ENCODE measurements around the gene MRAP. TPM values are rescaled to one million over a fixed set of nuclear protein-coding genes. Genes with fewer than 3 reads are reported as not detected.

The MRAP gene
- polyA plus RNA-seq, 1 donor from 2014 or later: not detected

GRCh38 chr21:32332463-32332951 is 33.9 kb downstream of the MRAP start:
- Histone ChIP-seq H3K9me2 (ENCODE audit: insufficient read depth, low read length) (no peaks in the 10 kb centered on the region), H4K20me1 (ENCODE audit: insufficient read depth) (no peaks in the 10 kb centered on the region), H3F3A (ENCODE audit: insufficient read depth, low read length, poor library complexity, severe bottlenecking) (no peaks in the 10 kb centered on the region), H3K27me3 (ENCODE audit: insufficient read depth, low read depth, low read length) (no peaks in the 10 kb centered on the region), H3K9me3 (ENCODE audit: low read length) (no peaks in the 10 kb centered on the region), H3K4me3 (ENCODE audit: low read length) (no peak overlapping the region), H3K4me2 (ENCODE audit: low read length) (no peak overlapping the region), H2AFZ (ENCODE audit: low read depth, low read length) (no peak overlapping the region), H3K36me3 (ENCODE audit: insufficient read depth, low read length) (peaks cover 12% of the 10 kb centered on the region), H3K9ac (ENCODE audit: low read length) (no peak overlapping the region), H3K79me2 (replicated peaks; ENCODE audit: insufficient read depth, low read length) (no peaks in the 10 kb centered on the region), H3K27ac (ENCODE audit: low read length) (no peak overlapping the region)
- TF ChIP-seq RAD21 (conservative IDR thresholded peaks at IDR 0.05) (no peak), MXI1 (conservative IDR thresholded peaks at IDR 0.05; ENCODE audit: poor library complexity, severe bottlenecking) (no peak), EZH2 (IDR thresholded peaks at IDR 0.05; ENCODE audit: borderline replicate concordance, insufficient read depth, low read length, poor library complexity, severe bottlenecking) (no peak), SMC3 (conservative IDR thresholded peaks at IDR 0.05; ENCODE audit: poor library complexity) (no peak), POLR2AphosphoS5 (IDR thresholded peaks at IDR 0.05) (no peak), EP300 (conservative IDR thresholded peaks at IDR 0.05; ENCODE audit: poor library complexity, severe bottlenecking) (no peak), TAF1 (IDR thresholded peaks at IDR 0.05; ENCODE audit: low read depth) (no peak)
- TF ChIP-seq, protein P1, sequence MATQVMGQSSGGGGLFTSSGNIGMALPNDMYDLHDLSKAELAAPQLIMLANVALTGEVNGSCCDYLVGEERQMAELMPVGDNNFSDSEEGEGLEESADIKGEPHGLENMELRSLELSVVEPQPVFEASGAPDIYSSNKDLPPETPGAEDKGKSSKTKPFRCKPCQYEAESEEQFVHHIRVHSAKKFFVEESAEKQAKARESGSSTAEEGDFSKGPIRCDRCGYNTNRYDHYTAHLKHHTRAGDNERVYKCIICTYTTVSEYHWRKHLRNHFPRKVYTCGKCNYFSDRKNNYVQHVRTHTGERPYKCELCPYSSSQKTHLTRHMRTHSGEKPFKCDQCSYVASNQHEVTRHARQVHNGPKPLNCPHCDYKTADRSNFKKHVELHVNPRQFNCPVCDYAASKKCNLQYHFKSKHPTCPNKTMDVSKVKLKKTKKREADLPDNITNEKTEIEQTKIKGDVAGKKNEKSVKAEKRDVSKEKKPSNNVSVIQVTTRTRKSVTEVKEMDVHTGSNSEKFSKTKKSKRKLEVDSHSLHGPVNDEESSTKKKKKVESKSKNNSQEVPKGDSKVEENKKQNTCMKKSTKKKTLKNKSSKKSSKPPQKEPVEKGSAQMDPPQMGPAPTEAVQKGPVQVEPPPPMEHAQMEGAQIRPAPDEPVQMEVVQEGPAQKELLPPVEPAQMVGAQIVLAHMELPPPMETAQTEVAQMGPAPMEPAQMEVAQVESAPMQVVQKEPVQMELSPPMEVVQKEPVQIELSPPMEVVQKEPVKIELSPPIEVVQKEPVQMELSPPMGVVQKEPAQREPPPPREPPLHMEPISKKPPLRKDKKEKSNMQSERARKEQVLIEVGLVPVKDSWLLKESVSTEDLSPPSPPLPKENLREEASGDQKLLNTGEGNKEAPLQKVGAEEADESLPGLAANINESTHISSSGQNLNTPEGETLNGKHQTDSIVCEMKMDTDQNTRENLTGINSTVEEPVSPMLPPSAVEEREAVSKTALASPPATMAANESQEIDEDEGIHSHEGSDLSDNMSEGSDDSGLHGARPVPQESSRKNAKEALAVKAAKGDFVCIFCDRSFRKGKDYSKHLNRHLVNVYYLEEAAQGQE (IDR thresholded peaks at IDR 0.05; ENCODE audit: borderline replicate concordance): no peak
- TF ChIP-seq, protein P2, sequence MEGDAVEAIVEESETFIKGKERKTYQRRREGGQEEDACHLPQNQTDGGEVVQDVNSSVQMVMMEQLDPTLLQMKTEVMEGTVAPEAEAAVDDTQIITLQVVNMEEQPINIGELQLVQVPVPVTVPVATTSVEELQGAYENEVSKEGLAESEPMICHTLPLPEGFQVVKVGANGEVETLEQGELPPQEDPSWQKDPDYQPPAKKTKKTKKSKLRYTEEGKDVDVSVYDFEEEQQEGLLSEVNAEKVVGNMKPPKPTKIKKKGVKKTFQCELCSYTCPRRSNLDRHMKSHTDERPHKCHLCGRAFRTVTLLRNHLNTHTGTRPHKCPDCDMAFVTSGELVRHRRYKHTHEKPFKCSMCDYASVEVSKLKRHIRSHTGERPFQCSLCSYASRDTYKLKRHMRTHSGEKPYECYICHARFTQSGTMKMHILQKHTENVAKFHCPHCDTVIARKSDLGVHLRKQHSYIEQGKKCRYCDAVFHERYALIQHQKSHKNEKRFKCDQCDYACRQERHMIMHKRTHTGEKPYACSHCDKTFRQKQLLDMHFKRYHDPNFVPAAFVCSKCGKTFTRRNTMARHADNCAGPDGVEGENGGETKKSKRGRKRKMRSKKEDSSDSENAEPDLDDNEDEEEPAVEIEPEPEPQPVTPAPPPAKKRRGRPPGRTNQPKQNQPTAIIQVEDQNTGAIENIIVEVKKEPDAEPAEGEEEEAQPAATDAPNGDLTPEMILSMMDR (IDR thresholded peaks at IDR 0.05; ENCODE audit: poor library complexity, severe bottlenecking): no peak

- Histone ChIP-seq H2AFZ (ENCODE audit: low read depth, low read length) (no peak overlapping the region), H3K9ac (ENCODE audit: low read length) (no peak overlapping the region), H3K4me3 (ENCODE audit: low read length) (no peak overlapping the region), H4K20me1 (ENCODE audit: insufficient read depth) (no peaks in the 10 kb centered on the region), H3F3A (ENCODE audit: insufficient read depth, low read length, poor library complexity, severe bottlenecking) (no peaks in the 10 kb centered on the region), H3K9me2 (ENCODE audit: insufficient read depth, low read length) (no peaks in the 10 kb centered on the region), H3K36me3 (ENCODE audit: insufficient read depth, low read length) (peaks cover 12% of the 10 kb centered on the region), H3K27ac (ENCODE audit: low read length) (no peak overlapping the region), H3K4me2 (ENCODE audit: low read length) (no peak overlapping the region), H3K27me3 (ENCODE audit: insufficient read depth, low read depth, low read length) (no peaks in the 10 kb centered on the region), H3K79me2 (replicated peaks; ENCODE audit: insufficient read depth, low read length) (no peaks in the 10 kb centered on the region), H3K9me3 (ENCODE audit: low read length) (no peaks in the 10 kb centered on the region)
- TF ChIP-seq SMC3 (conservative IDR thresholded peaks at IDR 0.05; ENCODE audit: poor library complexity) (no peak), TAF1 (IDR thresholded peaks at IDR 0.05; ENCODE audit: low read depth) (no peak)
Observed at GRCh38 chr21:32333953-32334673, 35.5 kb downstream of the MRAP start.

All from neural cell (in vitro differentiated cells).